Right forelimb (tissue), 1 donor: ENCODE measurements around the gene THAP10.

Experiments
- DNase-seq: peaks from one replicate; pipeline ENCODE4 v3.0.0-alpha.2; 2018

THAP10 gene

GRCh38 chr15:70853318-70853972, 38.8 kb downstream of the THAP10 start:
- peak; percentile 73 for DNase-seq

DNA sequence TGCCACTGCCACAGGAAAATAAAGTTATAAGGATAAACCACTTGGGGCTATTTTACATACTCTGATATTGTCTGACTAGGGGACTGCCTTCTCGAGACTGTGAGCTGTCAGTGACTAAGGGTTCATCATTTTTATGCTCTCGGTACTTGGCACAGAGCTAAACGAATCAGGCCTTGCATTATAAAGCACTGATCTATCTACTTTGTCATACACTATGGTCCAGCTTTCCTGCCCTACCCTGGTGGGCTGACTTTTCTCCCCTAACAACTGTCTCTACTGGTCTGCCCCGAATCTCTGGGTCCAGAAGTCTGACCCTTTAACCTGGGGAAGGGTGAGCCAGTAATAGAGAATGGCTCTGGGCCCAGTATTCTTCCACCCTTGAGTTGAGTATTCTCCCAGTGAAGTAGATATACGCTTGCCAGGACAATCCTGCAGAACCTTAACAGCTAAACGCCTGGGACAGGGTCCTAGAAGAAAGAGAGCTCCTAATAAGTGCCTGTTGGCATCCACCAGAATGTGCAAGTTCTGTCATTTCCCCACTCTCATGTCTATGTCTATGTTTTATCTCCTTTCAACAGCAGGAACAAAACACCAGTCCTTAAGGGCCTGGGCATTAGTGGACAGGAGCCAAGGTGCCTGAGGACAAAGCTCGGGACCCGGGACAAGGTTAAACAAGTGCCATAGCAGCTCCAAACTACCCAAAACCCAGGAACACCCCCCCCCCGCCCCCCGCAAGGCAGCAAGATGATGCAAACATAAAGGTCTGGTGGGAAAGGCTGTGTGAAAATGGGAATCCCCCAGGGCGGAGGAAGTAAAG, 39.5 kb downstream of the THAP10 start:
- no peak for DNase-seq

DNA sequence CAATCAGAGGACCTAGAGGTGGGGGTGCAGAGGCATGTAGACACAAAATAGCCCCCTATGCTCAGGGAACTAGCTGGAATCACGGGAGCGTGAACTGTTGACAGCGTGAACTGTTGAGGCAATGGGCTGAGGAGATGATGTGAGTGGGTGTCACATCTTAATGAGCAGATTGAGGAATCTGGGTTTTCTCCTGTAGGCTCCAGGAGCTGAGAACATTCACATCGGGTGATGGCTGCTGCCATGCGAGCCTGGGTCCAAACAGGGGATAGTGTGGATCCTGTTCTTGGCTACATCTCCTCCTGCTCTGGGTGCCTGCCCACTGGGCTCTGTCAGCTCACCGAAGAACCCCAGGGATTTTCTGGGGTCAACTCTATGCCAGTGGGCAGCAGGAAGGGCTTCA, 40.3 kb downstream of the THAP10 start:
- no peak for DNase-seq

DNA sequence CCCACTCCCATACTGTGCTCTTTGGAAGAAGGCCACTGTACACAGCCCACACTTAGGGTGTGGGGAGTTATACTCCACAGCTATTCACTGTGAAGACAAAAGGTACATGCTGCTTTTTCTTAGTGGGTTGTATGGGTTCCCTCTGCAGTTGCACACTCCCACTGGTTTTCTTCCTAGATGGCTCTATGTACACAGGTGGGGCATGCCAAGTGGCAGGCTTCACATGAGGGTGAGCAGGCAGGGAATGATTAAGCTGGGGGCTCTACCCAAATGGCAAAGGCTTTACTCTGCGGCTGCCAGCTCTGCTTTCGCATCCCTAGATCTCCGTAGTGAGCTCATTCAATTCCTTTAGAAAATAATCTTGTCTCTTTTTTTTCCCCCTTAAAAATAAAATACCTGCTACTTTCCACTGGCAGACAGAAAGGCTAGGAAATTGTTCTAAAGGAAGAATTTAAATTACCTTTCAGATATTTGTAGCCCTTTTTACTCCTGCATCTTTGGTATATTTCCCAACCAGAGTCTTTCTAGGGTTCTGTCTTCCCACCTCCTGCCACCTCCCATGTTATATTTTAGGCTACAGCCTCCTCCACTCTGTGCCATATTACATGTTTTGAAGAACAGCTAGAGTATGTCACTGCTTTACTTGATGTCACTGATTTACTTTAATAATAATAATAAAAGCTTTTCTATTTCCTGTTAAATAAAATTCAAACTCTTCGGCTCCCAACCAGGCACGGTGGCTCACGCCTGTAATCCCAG, 46.5 kb downstream of the THAP10 start:
- DNase-seq: no peak

DNA sequence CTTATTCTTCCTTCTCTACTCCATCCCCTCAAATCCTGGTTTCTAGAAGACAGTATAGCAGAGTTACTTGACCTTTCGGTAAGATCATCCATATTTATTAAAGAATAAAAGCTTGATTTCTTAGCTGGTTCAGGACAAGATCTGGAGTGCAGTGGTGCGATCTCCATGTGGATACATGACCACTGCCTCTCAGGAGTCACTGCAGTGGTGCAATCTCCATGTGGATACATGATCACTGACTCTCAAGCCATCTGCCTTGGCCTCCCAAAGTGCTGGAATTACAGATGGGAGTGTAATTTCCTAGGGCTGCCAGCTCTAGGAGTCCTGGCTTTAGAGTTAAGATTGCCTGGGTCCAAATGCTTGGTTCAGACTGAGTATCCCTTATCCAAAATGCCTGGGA, 54.8 kb downstream of the THAP10 start:
- DNase-seq: no peak

GRCh38 chr15:70835841-70836240, 56.4 kb downstream of the THAP10 start:
- no peak for DNase-seq

DNA sequence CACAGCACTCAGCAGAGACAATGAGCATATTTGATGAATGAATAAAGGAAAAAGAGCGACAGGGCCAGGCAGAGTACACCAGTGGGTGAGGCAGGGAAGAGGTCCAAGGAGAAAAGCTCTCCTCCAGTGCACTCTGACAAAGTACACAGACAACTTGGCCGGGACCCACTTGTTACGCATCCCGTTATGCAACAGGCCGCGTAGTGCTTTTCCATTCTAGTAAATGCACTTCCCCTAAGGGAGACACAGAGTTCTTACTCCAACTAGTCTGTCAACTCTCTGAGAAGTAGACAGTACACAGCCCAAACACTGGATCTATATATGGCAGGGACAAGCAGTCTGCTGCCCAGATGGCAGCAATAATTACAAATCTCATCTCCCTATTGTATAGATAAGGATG, 56.8 kb downstream of the THAP10 start:
- DNase-seq: no peak

GRCh38 chr15:70834999-70835398, 57.2 kb downstream of the THAP10 start:
- no peak for DNase-seq

DNA sequence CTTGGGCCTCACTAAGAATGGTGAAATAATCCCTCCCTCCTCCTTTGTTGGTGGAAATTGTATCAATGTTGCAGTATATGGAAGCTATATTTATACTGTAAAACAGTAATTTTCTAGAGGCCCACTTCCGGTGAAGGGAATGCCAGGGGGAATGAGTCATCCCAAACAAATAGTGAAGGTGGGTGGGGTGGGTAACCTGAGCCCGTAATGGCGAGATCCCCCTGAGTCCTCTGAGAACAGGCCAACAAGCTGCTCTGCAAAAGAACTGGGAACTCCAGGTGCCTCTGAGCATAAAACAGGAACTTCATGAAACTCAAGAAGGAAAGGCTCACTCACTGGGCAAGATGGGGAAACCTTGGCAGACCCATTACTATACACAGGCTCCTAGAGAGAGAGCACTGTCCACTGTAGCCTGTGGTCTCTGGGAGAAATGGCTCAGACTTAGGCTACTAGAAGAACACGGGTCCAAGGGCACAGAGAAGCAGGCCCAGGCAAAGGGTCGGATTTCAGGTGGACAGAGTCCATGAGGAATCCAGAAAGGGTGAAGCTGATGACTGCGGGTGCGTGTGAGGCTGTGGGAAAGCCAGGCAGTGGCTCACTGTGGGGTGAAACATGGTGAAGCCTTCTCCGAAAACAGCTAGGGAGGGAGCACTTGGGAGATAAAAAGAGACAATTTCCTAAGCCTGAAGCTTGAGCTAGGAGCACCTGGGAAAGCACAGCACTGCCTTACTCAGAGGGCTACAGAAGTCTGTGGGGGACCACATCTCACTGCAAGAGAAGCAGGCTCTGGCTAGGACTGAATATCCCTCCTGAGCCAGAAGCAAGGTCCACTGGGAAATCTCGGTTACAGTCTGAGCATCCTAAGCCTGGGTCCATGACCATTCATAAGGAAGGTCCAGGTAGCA, 58.1 kb downstream of the THAP10 start:
- DNase-seq: peak; percentile 72

GRCh38 chr15:70833422-70833821, 58.8 kb downstream of the THAP10 start:
- no peak for DNase-seq

GRCh38 chr15:70832176-70832575, 60.1 kb downstream of the THAP10 start:
- no peak for DNase-seq
